GM20000 (cell line): Measurements from ENCODE around the gene CORO1C.

ENCODE experiments used
- DNase-seq: peaks from one replicate; pipeline ENCODE4 v3.0.0; 2012; ENCODE audit warnings: low spot score
- CTCF ChIP-seq: IDR thresholded peaks from 2 replicates; pipeline ENCODE4 v1.5.1; 2012; ENCODE audit warnings: mild to moderate bottlenecking, control low read depth; ENCODE audit errors: extremely low read depth, missing control alignments

Gene CORO1C

GRCh38 chr12:108712165-108712924, 19.0 kb downstream of the CORO1C start:
- no peak for DNase-seq
- TF ChIP-seq CTCF: no peak

- TF ChIP-seq CTCF: no peak
- DNase-seq: no peak
Observed at GRCh38 chr12:108711489-108712164, 19.7 kb downstream of the CORO1C start.

GRCh38 chr12:108709697-108710096, 21.6 kb downstream of the CORO1C start:
- TF ChIP-seq CTCF: no peak
- no peak for DNase-seq

GRCh38 chr12:108704527-108704926, 26.8 kb downstream of the CORO1C start:
- no peak for DNase-seq
- TF ChIP-seq CTCF: no peak

GRCh38 chr12:108702595-108703320, 28.6 kb downstream of the CORO1C start:
- TF ChIP-seq CTCF: no peak
- no peak for DNase-seq

- no peak for TF ChIP-seq CTCF
- no peak for DNase-seq
Observed at GRCh38 chr12:108701779-108702441, 29.4 kb downstream of the CORO1C start.
